Measurements from ENCODE around the gene TRIP6.

GRCh38 chr7:100900978-100901377, 33.8 kb downstream of the TRIP6 start:
- no peak for TF ChIP-seq CTCF (IDR thresholded peaks at IDR 0.05; ENCODE audit: insufficient read depth, low read depth, low read length)
- TF ChIP-seq EZH2 (IDR thresholded peaks at IDR 0.05; ENCODE audit: insufficient read depth, low read length), result no peak

Measured in astrocyte (in vitro differentiated cells and primary cell).